NT2/D1 (cell line): ENCODE results near the gene SELENOI.

Experiments used
- DNase-seq: peaks from one replicate; pipeline ENCODE4 v3.0.0-alpha.2; 2011; ENCODE audit warnings: low read depth, low spot score
- H3K27me3 ChIP-seq: 2 replicates; pipeline ENCODE4 v1.6.0; 2011; ENCODE audit warnings: mild to moderate bottlenecking; ENCODE audit not compliant: insufficient read length, insufficient read depth
- H3K36me3 ChIP-seq: 2 replicates; pipeline ENCODE4 v1.6.1; 2011; ENCODE audit warnings: mild to moderate bottlenecking, low read length, mixed read lengths; ENCODE audit not compliant: insufficient read depth, insufficient read length
- H3K4me1 ChIP-seq: 2 replicates; pipeline ENCODE4 v1.5.1; 2011; ENCODE audit not compliant: insufficient read depth, insufficient read length
- H3K4me3 ChIP-seq: 2 replicates; pipeline ENCODE4 v1.5.1; 2011; ENCODE audit warnings: low read depth; ENCODE audit not compliant: insufficient read length
- H3K9ac ChIP-seq: 2 replicates; pipeline ENCODE4 v1.6.0; 2011; ENCODE audit warnings: low read depth; ENCODE audit not compliant: insufficient read length
- H3K9me3 ChIP-seq: 2 replicates; pipeline ENCODE4 v1.5.1; 2011; ENCODE audit warnings: mild to moderate bottlenecking, low read length; ENCODE audit not compliant: insufficient read depth
- SUZ12 ChIP-seq: IDR thresholded peaks from 2 replicates; pipeline ENCODE4 v1.6.1; 2011; ENCODE audit not compliant: insufficient read length, insufficient read depth; ENCODE audit errors: extremely low read depth
- YY1 ChIP-seq: IDR thresholded peaks from 2 replicates; pipeline ENCODE4 v1.6.1; 2011; ENCODE audit not compliant: insufficient read length, insufficient read depth
- ZNF274 ChIP-seq: IDR thresholded peaks from 2 replicates; pipeline ENCODE4 v1.6.1; 2011; ENCODE audit warnings: mild to moderate bottlenecking, low read depth, low read length

The SELENOI gene

DNA sequence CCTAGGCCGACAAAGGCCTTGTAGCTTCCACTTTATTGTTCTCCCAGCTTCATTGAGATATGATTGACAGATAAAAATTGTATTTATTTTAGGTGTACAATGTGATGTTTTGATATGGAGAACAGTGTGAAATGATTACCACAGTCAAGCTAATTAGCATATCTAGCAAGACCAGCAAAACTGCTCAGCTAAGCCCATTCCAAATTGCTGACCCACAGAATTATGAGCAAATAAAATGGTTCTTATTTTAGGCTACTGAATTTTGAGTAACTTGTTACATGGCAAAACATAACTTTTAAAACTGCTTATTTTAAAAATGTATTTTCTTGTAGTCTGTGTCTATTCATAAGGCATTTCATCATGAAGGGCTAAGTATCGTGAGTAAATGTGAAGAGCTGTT lies 8.6 kb upstream of the SELENOI start:
- no peak for DNase-seq
- H3K27me3 ChIP-seq: no peaks in the 10 kb centered on the region
- no peaks in the 10 kb centered on the region for H3K36me3 ChIP-seq
- H3K9me3 ChIP-seq: no peaks in the 10 kb centered on the region
- H3K9ac ChIP-seq: no peak overlapping the region
- H3K4me3 ChIP-seq: no peak overlapping the region
- no peak for TF ChIP-seq YY1
- no peak for TF ChIP-seq ZNF274
- no peaks in the 10 kb centered on the region for H3K4me1 ChIP-seq

DNA sequence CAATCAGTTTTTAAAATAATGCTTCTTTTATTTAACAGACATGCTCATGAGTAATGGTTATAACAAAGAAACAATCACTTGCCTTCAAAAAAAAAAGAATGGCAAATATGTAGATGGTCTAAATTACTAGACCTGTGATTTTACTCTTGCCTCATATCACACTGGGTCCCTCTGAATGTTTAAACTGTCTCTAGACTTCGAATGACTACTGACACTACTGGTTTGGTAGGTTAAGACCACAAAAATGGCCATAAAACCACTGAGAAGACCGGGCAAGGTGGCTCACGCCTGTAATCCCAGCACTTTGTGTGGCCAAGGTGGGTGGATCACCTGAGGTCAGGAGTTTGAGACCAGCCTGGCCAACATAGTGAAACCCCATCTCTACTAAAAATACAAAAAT lies 5.1 kb upstream of the SELENOI start:
- H3K9ac ChIP-seq: no peak overlapping the region
- no peak for DNase-seq
- TF ChIP-seq ZNF274: no peak
- TF ChIP-seq SUZ12: no peak
- no peak for TF ChIP-seq YY1
- no peaks in the 10 kb centered on the region for H3K27me3 ChIP-seq
- H3K4me3 ChIP-seq: no peak overlapping the region
- H3K9me3 ChIP-seq: no peaks in the 10 kb centered on the region
- no peaks in the 10 kb centered on the region for H3K36me3 ChIP-seq
- H3K4me1 ChIP-seq: no peaks in the 10 kb centered on the region

GRCh38 chr2:26344581-26345282 lies 1.2 kb upstream of the SELENOI start:
- Histone ChIP-seq H3K27me3 (no peaks in the 10 kb centered on the region), H3K4me3 (peak overlapping the region; percentile 92), H3K4me1 (no peaks in the 10 kb centered on the region), H3K9ac (peak overlapping the region; percentile 95), H3K36me3 (peaks cover under 1% of the 10 kb centered on the region), H3K9me3 (no peaks in the 10 kb centered on the region)
- no peak for TF ChIP-seq SUZ12
- TF ChIP-seq YY1: no peak
- TF ChIP-seq ZNF274: no peak
- DNase-seq: peak; percentile 28

DNA sequence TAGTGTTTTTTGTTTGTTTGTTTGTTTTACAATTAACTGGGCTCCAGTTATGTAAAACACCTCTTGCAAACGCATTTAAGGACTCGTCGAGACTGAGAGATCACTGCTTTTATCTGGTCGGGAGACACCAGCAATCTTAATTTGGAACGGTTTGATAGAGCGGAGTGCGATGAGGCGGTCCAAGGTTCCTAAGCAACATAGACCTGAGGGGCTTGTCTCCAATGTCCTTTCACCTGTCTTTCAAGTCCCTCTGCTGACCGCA lies 729 bp upstream of the SELENOI start:
- Histone ChIP-seq H3K9ac (peak overlapping the region; percentile 95), H3K4me1 (no peaks in the 10 kb centered on the region), H3K27me3 (no peaks in the 10 kb centered on the region), H3K4me3 (peak overlapping the region; percentile 92), H3K9me3 (no peaks in the 10 kb centered on the region), H3K36me3 (peaks cover 2% of the 10 kb centered on the region)
- DNase-seq: no peak
- TF ChIP-seq SUZ12 (no peak), ZNF274 (no peak), YY1 (no peak)

- TF ChIP-seq SUZ12 (no peak), ZNF274 (no peak), YY1 (no peak)
- Histone ChIP-seq H3K27me3 (no peaks in the 10 kb centered on the region), H3K4me3 (peak within 1 kb of the TSS; percentile 92), H3K4me1 (no peaks in the 10 kb centered on the region), H3K9me3 (no peaks in the 10 kb centered on the region), H3K36me3 (peaks cover 7% of the 10 kb centered on the region), H3K9ac (peak within 1 kb of the TSS; percentile 95)
- DNase-seq: peak; percentile 15
Measured at GRCh38 chr2:26346454-26347053, 611 bp downstream of the SELENOI start, which contains the start of gene ADGRF3. ADGRF3 (minus strand) TSS chr2:26346789; CDS start chr2:26346234, 555 bp downstream.

DNA sequence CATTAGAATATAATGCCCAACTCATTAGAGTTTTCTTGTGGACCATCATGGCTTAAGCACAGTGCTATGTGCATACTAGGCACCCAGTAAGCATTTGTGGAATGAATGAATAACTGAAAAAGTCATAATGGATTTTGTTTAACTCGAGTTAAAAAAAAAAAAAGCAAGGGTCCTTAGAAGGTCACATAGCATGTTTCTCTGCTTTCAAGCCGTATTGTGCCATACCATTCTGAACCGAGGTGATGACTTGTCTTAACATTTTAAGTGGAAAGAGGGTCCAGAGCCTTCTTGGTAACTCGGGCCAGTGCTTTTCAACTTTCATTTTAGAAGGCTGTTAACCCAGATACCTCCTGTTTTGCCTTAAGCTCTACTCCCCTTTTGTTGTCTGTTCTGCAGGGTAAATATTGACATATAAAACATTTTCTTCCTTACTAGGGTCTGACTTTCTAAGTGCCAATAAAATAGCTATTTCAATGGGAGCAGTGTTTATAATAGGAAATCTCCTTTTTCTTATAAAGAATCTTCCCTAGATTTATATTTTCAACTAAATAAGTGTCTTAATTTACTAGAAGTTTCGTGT lies 1.4 kb downstream of the SELENOI start:
- no peak for DNase-seq
- Histone ChIP-seq H3K4me1 (no peaks in the 10 kb centered on the region), H3K9me3 (no peaks in the 10 kb centered on the region), H3K27me3 (no peaks in the 10 kb centered on the region), H3K36me3 (peaks cover 7% of the 10 kb centered on the region), H3K4me3 (peak overlapping the region; percentile 92), H3K9ac (peak overlapping the region; percentile 94)
- no peak for TF ChIP-seq YY1
- TF ChIP-seq ZNF274: no peak
- no peak for TF ChIP-seq SUZ12

DNA sequence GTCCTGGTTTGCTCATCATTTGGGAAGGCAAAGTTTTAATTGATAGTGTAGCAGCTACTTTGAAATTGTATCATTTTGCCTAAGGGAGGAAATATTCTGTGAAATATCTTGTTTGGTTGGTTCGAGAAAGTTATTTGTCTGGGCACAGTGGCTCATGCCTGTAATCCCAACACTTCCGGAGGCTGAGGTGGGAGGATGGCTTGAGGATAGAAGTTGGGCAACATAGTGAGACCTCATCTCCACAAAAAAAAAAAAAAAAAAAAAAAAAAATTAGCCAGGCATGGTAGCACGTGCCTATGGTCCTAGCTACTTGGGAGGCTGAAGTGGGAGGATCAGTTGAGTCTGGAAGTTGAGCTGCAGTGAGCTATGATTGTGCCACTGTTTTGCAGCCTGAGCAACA lies 3.7 kb downstream of the SELENOI start:
- peaks cover 11% of the 10 kb centered on the region for H3K36me3 ChIP-seq
- no peaks in the 10 kb centered on the region for H3K4me1 ChIP-seq
- no peaks in the 10 kb centered on the region for H3K27me3 ChIP-seq
- H3K9ac ChIP-seq: no peak overlapping the region
- DNase-seq: no peak
- no peaks in the 10 kb centered on the region for H3K9me3 ChIP-seq
- no peak overlapping the region for H3K4me3 ChIP-seq
- TF ChIP-seq SUZ12: no peak
- no peak for TF ChIP-seq ZNF274
- TF ChIP-seq YY1: no peak
